Inferior parietal cortex (tissue), 1 donor: ENCODE measurements around the gene WFDC9.
"Not testable (repeated sequence)": the region's sequence is repeated elsewhere in the genome, so short reads cannot be mapped to it uniquely, and the experiment has no call there.

ENCODE experiments used
- DNase-seq: peaks from one replicate; pipeline ENCODE4 v3.0.0-alpha.2; 2016; ENCODE audit errors: extremely low spot score

WFDC9 gene

DNA sequence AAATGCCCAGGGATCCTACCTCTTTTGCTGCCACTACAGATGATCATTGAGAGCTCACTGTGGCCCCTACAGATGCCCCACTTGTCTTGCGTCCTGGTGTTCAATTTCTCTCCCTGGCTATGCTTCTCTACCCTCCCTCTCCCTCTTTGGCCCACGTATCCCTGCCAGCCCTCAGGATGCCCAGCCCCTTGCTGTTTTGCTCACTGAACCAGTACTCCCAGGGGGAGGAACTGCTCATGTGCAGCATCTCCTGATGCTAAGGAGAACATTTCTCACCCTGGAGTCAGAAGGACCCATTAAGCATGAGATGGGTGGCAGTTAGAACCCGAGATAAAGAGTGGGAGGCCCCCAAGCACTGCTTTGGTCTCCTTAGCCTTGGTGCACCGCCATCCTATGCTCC lies at the start of gene WFDC9:
TSS of gene WFDC9 (minus strand) at position 101 of the 400 bp plus-strand sequence. CDS start 21,103 bp downstream, outside the sequence.
- no peak for DNase-seq

GRCh38 chr20:45679650-45680049 lies 48.6 kb upstream of the WFDC9 start:
- no peak for DNase-seq

GRCh38 chr20:45672765-45673164 lies 41.7 kb upstream of the WFDC9 start:
- no peak for DNase-seq

- DNase-seq, result no peak
Measured at GRCh38 chr20:45670139-45670538, 39.1 kb upstream of the WFDC9 start, which contains the start of gene WFDC11. TSS of gene WFDC11 (minus strand) at chr20:45670239. CDS start at chr20:45650600, 19,639 bp downstream.

DNA sequence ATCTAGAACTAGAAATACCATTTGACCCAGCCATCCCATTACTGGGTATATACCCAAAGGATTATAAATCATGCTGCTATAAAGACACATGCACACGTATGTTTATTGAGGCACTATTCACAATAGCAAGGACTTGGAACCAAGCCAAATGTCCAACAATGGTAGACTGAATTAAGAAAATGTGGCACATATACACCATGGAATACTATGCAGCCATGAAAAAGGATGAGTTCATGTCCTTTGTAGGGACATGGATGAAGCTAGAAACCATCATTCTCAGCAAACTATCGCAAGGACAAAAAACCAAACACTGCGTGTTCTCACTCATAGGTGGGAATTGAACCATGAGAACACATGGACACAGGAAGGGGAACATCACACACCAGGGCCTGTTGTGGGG lies 26.0 kb upstream of the WFDC9 start:
- DNase-seq, result not testable (repeated sequence)

DNA sequence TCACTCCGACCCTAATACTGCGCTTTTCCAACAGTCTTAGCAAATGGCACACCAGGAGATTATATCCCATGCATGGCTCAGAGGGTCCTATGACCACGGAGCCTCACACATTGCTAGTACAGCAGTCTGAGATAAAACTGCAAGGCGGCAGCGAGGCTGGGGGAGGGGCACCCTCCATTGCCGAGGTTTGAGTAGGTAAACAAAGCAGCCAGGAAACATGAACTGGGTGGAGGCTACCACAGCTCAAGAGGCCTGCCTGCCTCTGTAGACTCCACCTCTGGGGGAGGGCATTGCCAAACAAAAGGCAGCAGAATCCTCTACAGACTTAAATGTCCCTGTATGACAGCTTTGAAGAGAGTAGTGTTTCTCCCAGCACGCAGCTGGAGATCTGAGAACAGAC lies 20.6 kb upstream of the WFDC9 start:
- not testable (repeated sequence) for DNase-seq

GRCh38 chr20:45649312-45649863 lies 18.3 kb upstream of the WFDC9 start:
- no peak for DNase-seq

- DNase-seq, result no peak
Measured at GRCh38 chr20:45647441-45648050, 16.5 kb upstream of the WFDC9 start.

- no peak for DNase-seq
Measured at GRCh38 chr20:45646875-45647274, 15.8 kb upstream of the WFDC9 start.

- DNase-seq, result not testable (repeated sequence)
Measured at GRCh38 chr20:45645869-45646268, 14.8 kb upstream of the WFDC9 start.

DNA sequence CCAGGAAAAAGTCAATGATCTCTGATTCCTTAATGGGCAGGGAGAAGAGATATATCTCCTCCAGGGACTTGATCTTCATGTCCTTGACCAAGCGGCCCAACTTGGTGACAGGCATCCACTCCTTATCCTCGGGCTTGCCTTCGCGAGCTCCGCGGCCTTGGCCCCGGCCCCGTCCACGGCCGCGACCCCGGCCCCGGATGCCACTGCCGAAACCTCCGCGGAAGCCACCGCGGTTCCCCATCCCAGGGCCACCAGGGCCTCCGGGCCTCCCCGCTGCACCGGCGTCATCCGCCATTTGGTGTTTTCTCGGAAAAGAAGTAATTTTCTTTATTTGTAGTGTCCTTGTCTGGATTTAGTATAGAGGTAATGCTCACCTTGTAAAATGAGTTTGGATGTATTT lies 10.0 kb upstream of the WFDC9 start:
- not testable (repeated sequence) for DNase-seq

GRCh38 chr20:45639687-45640086 lies 8.6 kb upstream of the WFDC9 start:
- DNase-seq, result no peak

- DNase-seq, result no peak
Measured at GRCh38 chr20:45636513-45636912, 5.4 kb upstream of the WFDC9 start.

- no peak for DNase-seq
Measured at GRCh38 chr20:45630371-45630770, 713 bp downstream of the WFDC9 start.

GRCh38 chr20:45629496-45630100 lies 1.5 kb downstream of the WFDC9 start, which contains the start of gene WFDC10A:
TSS of gene WFDC10A (plus strand) at chr20:45629739. CDS start at chr20:45629814, 75 bp downstream.
- DNase-seq, result peak; percentile 25

- DNase-seq, result no peak
Measured at GRCh38 chr20:45626540-45626939, 4.5 kb downstream of the WFDC9 start.

DNA sequence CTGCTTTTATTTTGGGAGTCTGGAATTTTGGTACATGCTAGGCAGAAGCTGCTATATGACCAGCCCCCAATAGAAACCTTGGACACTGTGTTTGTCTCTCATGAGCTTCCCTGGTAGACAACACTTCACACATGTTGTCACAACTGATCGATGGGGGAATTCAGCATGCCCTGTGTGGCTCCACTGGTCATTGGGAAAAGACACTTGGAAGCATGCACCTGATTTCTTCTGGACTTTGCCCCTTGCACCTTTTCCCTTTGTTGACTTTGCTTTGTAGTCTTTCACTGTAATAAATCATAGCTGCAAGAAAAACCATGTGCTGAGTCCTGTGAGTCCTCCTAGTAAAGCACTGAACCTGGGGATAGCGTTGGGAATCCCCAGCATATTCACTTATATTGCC lies 9.5 kb downstream of the WFDC9 start:
- no peak for DNase-seq

DNA sequence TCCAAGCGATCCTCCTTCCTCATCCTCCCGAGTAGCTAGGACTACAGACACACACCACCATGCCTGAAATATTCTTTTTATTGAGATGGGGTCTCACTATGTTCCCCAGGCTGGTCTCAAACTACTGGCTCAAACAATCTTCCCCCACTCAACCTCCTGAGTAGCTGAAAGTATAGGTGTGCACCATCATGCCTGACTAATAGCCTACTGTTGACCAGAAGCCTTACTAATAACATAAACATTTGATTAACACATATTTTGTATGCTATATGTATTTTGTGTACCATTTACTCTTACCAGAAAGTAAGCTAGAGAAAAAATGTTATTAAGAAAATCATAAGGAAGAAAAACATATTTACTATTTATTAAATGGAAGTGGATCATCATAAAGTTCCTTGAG lies 13.5 kb downstream of the WFDC9 start:
- no peak for DNase-seq

- DNase-seq, result no peak
Measured at GRCh38 chr20:45612314-45612713, 18.8 kb downstream of the WFDC9 start.

GRCh38 chr20:45611054-45611453 lies 20.0 kb downstream of the WFDC9 start:
- no peak for DNase-seq

- DNase-seq, result no peak
Measured at GRCh38 chr20:45607810-45608209, 23.3 kb downstream of the WFDC9 start.

GRCh38 chr20:45595235-45595634 lies 35.8 kb downstream of the WFDC9 start:
- DNase-seq, result no peak

- DNase-seq, result no peak
Measured at GRCh38 chr20:45593498-45593897, 37.6 kb downstream of the WFDC9 start.
